Renal cortical epithelial cell (primary cell): ENCODE results near the gene MICAL3. TPM values are rescaled to one million over a fixed set of nuclear protein-coding genes. Genes with fewer than 3 reads are reported as not detected.

Experiments used
- DNase-seq: peaks from one replicate; pipeline ENCODE4 v3.0.0-alpha.2; 2011; ENCODE audit warnings: low read depth
- total RNA-seq: library from RNA; depleted of rRNA; stranded (reverse); fragments of >200 nt; gene quantifications from 2 replicates; pipeline ENCODE4 v1.2.3, GENCODE V29; 2014

MICAL3 gene
- total RNA-seq, 1 donor from 2014 or later = 132 TPM

- DNase-seq = no peak
Measured at GRCh38 chr22:17976121-17976520, 48.2 kb downstream of the MICAL3 start.

GRCh38 chr22:17974703-17975372, 49.5 kb downstream of the MICAL3 start:
- DNase-seq = no peak

GRCh38 chr22:17974087-17974486, 50.3 kb downstream of the MICAL3 start:
- DNase-seq = no peak

GRCh38 chr22:17973217-17973616, 51.1 kb downstream of the MICAL3 start:
- DNase-seq = no peak

DNA sequence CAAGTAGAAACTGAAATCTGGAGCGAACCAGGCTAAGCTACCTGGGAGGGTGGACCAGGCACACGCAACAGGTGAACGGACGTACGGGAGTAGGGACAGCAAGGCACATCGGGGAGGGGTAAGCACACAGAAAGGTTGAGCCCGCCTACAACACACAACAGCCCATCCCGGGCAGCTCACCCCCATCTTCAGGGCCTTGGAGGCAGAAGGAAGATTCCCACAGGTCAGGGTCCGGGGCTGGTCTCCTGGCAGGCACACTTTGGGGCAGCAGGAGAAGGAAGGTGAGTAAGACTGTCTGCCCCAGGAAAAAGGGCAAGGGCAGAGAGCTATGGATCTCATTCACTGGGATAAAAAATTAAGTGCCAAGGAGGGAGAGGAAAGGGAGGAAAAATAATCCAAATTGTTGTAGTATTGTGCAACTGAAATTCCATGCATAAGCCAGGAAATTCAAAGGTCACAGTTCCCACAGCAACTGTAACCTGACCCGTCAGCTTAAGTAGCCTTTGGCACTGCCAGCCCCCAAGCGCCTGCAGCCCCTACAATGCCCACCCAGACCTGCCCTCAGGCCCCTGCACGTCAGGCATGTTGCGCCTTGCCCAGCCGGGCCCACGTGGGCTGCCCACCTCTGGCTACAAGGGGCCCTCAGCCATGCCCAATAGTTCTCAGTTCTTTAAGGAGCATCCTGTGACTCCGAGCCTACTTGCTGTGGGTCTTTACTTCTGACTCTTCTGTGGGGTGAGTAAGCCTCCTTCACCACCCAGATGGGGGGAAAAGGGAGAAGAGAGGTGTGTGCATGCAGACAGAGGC, 51.8 kb downstream of the MICAL3 start:
- peak; percentile 94 for DNase-seq

GRCh38 chr22:17971711-17972110, 52.6 kb downstream of the MICAL3 start:
- no peak for DNase-seq

DNA sequence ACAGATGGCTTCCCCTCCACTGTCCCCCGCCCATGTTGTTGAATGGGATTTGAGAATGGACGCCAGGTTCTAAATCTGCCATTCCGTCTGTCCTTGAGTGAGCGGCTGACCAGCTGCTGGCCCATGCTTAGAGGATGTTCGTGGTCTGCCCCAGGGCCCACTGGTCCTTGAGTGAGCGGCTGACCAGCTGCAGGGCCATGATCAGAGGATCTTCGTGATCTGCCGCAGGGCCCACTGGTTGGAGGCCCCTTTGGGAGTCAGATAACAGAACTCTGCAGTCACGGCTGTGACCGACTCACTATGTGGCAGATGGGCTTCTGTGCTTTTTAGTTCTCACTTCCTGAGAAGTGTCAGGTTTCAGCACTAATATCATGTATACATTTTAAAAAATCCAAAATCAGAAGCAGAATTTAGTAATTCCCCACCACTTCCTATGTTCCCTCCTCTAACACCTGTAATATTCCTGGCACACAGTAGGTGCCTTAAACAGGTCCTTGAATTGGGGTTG, 54.1 kb downstream of the MICAL3 start:
- DNase-seq = no peak

- DNase-seq = peak; percentile 81
Measured at GRCh38 chr22:17969701-17970113, 54.7 kb downstream of the MICAL3 start.

GRCh38 chr22:17968126-17968525, 56.2 kb downstream of the MICAL3 start:
- DNase-seq = no peak

- DNase-seq = peak; percentile 69
Measured at GRCh38 chr22:17966403-17966717, 58.0 kb downstream of the MICAL3 start.

DNA sequence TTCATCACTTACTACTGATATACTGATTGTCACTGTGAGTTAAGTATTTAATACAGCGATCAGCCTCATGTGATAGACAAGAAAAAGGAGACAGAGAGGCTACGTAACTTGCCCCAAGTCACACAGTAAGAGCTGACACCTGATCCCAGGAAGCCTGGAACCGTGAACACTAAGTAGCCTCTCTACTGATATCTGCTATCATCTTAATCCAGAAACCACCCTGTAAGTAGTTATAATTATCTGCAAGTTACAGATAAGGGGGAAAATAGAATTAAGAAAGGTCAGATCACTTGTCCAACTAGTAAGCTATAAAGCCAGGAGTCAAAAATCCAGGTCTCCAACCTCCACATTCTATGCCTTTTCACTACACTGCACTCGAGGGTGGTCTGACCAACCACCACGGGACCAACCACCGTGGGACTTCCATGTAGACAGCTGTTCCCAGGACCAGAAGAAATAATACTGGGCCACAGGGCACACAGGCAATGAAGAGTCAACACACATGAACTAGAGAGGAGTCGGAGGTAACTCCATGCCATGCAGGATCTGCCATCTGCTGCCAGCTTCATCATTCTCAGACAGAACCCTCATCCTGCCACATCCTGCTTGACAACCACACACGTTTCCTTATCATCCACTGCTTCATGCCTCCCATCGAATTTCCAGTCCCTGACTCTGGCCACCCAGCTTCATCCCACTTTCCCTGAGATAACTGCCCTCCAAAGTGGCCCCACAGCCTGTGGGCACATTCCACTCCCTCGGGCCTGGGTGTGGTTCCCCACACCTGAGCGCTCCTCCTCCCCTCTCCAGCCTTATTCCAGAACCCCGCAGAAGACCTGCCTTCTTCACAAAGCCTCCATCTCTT, 58.6 kb downstream of the MICAL3 start:
- no peak for DNase-seq

GRCh38 chr22:17964643-17965042, 59.7 kb downstream of the MICAL3 start:
- DNase-seq = peak; percentile 78

- DNase-seq = no peak
Measured at GRCh38 chr22:17964156-17964555, 60.2 kb downstream of the MICAL3 start.

DNA sequence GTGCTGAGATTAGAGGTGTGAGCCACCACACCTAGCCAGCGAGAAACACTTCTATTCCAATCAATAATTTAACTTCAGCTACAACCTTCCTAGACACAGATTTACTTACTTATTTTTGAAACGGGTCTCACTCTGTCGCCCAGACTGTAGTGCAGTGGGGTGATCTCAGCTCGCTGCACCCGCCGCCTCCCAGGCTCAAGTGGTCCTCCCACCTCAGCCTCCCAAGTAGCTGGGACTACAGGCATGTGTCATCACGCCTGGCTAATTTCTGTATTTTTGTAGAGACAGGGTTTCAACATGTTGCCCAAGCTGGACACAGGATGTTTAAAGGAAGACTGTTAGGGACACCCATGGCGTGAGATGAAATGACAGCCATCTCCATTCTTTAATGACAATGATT, 61.3 kb downstream of the MICAL3 start:
- no peak for DNase-seq

DNA sequence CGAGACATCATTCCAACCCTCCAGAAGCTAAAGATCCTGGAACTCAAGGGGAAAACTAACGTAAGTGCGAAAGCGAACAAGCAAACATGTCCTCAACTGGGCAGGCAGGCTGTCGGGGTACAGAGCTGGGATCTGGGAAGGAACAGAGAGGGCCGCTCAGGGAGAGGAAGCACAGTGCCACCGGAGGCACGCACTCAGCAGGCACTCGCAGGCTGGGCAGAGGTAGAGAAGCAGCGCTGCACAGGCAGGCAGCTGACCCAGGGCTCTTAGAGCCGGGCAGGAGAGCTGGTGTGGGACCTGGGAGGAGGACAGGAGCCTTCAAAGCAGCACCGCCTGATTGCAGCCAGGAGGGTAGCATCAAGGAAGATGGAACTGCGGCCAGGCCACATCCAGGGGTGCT, 62.2 kb downstream of the MICAL3 start:
- no peak for DNase-seq

DNA sequence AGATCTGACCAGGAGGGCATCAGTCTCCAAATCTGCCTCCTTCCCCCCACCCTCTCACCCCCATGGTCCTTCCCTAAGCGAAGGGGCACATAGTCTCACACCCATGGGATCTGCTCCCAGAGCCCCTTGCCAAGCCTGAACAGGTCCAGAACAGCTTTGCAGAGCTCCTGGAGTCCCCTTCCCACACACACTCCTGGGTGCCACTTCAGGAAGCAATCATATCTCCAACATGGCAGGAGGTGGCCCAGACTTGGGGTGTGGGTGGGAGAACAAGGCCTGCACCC, 63.0 kb downstream of the MICAL3 start:
- no peak for DNase-seq

DNA sequence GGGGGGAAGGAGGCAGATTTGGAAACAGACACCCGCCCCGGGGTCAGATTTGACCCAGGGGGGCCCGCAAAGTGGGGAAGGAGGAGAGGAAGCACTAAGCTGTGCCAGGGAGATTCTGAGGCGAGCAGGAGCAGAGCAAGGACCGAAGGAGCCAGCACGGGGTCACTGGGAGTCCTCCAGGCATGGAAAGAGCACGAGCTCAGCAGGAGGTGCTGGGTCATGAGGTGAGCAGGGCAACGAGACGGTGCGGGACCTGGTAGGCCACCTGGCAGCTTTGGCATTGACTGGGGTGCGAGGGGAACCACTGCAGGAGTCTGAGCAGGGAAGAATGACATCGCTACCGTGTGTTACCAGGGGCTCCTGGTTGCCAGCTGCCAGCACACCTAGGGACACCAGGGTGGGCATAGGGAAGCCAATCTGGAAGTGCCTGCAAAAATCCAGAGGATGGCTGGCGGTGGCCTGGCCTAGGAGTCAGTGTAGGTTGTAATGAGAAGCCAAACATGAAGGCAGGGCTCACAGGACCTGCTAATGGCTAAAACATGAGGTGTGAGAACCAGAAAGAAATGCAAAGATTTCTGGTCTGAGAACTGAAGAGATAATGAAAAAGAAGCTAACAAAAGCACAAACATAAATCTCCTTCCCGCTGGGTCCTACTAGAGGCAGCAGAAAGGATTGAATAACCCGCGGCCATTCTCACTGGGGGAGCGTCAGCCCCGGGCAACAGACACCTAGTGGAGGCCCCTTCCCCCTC, 63.5 kb downstream of the MICAL3 start:
- DNase-seq = no peak

DNA sequence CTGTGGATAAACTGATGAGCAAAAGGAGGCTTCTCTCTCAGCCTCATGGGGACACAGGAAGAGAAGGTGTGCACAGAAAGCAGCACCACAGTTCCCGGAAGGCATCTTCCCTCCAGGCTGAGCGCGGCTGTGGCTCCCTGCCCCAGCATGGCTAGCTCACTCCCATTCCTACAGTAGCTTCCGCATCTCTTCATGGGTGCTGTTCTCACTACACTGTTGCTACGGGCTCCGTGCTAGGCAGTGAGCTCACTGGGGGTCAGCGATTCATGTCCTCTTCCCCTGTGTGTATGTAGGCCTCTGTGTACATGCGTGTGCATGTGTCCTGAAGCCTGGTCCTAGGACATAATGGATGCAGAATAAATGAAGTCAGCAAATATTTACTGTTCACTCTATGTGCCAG, 64.3 kb downstream of the MICAL3 start:
- no peak for DNase-seq

GRCh38 chr22:17958166-17958565, 66.2 kb downstream of the MICAL3 start:
- no peak for DNase-seq

- no peak for DNase-seq
Measured at GRCh38 chr22:17957693-17958092, 66.7 kb downstream of the MICAL3 start.

DNA sequence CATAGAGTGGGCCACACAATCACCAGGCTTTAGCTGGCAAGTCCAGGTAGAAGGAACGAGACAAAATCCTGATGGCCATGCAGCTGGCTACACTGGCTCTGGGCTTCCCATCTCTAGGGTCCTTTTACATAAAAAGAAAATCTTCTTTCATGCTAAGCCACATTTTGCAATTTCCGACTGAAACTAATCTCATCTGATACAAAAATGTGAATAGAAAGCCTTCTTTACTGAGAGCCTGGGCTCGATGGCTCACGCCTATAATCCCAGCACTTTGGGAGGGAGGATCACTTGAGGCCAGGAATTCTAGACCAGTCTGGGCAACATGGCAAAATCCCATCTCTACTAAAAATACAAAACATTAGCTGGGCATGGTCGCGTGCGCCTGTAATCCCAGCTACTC, 67.2 kb downstream of the MICAL3 start:
- DNase-seq = no peak

DNA sequence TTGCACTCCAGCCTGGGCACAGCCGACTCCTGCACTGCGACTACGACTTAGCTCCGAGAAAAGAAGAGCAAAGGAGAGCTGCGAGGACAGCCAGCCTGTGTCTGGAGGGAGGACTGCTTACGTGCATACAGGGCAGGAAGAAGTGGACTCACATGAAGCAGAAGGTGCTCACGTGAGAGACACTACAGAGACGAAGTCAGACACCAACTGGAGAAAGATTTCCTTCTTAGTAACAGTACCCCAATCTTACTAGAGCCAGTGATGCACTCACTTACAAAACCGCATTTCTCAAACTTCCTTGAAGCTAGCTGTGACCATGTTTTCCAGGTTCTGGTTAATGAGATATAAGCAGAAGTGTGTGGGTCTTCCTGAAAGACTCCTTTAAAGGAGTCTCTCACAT, 67.7 kb downstream of the MICAL3 start:
- DNase-seq = no peak
